Measurements from ENCODE around the gene ANKLE2. TPM values are rescaled to one million over a fixed set of nuclear protein-coding genes. Genes with fewer than 3 reads are reported as not detected.

Gene ANKLE2
- total RNA-seq, 1 experiment from 2014 or later: 80.3 TPM

DNA sequence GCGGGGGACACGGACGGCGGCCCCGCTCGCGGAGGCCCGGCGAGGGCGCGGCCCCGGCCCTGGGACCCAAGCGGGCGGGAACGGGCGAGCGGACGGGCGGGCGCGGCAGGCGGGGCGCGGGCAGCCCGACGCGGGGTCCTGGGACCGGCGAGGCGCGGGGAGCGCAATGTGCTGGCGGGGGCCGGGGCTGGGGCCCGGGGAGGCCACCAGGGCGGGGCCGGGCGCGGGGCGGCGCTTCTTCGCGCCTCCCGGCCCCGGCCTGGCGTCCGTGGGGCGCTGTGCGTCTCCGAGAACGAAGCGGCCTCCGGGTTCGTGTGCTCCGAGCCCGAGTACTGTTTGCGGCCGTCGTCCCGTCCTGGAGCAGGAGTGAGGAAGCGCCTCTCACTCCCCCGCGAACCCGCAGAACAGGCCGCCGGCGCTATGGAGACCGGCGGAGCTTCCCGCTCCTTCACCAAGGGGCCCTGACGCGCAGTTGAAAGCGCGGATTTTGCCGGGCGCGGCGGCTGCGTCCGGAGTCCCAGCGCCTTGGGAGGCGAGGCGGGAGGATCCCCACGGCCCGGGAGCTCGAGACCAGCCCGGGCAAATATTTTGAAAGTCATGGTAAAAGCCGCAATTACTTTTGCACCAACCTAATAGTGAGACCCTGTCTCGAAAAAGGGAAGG is 420 bp upstream of the ANKLE2 start:
- Histone ChIP-seq H3K27me3 (ENCODE audit: insufficient read depth, low read length) (no peaks in the 10 kb centered on the region), H2AFZ (ENCODE audit: low read length) (no peak overlapping the region), H3K27ac (ENCODE audit: insufficient read length, low read depth, low read length) (peak overlapping the region; percentile 79), H3K4me1 (ENCODE audit: insufficient read depth, low read length) (no peaks in the 10 kb centered on the region), H3K56ac (ENCODE audit: insufficient read length, low read depth, low read length) (no peak overlapping the region), H3K79me2 (ENCODE audit: insufficient read depth, low read length) (peaks cover 23% of the 10 kb centered on the region; the same call in 1 of the 2 replicates), H3K14ac (ENCODE audit: insufficient read depth, low read length) (peak overlapping the region; percentile 81), H2BK20ac (ENCODE audit: low read depth, low read length, poor library complexity, severe bottlenecking) (no peak overlapping the region), H3K79me1 (ENCODE audit: insufficient read depth, low read depth, low read length, poor library complexity, severe bottlenecking) (peaks cover 9% of the 10 kb centered on the region), H4K20me1 (ENCODE audit: control insufficient read depth, insufficient read depth, insufficient read length) (no peaks in the 10 kb centered on the region), H3K9ac (ENCODE audit: extremely low read depth, insufficient read length, low read length) (peak overlapping the region; percentile 66), H2AK5ac (ENCODE audit: insufficient read length, low read length) (no peak overlapping the region), H4K8ac (replicated peaks; ENCODE audit: insufficient read length, low read depth, low read length) (no peak overlapping the region), H4K5ac (ENCODE audit: insufficient read length, low read depth, low read length) (no peak overlapping the region), H4K91ac (ENCODE audit: insufficient read length, low read depth, low read length) (no peak overlapping the region), H3K23me2 (ENCODE audit: insufficient read length, low read depth, low read length, poor library complexity, severe bottlenecking) (peaks cover 7% of the 10 kb centered on the region), H2BK12ac (ENCODE audit: insufficient read length, low read depth, low read length) (no peak overlapping the region), H3K9me3 (ENCODE audit: control insufficient read depth, low read depth, low read length) (no peaks in the 10 kb centered on the region), H3K4me2 (ENCODE audit: insufficient read depth, insufficient read length, low read length) (peak overlapping the region; percentile 67), H3K18ac (ENCODE audit: insufficient read length, low read depth, low read length) (peak overlapping the region; percentile 77), H2BK15ac (ENCODE audit: low read depth, low read length) (no peak overlapping the region), H3K4ac (ENCODE audit: low read depth, low read length) (no peak overlapping the region; the same call in 1 of the 2 replicates), H3K23ac (ENCODE audit: insufficient read length, low read depth, low read length) (no peak overlapping the region), H2BK5ac (ENCODE audit: insufficient read length, low read length) (no peak overlapping the region), H3T11ph (ENCODE audit: low read length) (no peak overlapping the region), H2BK120ac (ENCODE audit: low read depth, low read length, poor library complexity, severe bottlenecking) (peak overlapping the region; percentile 1)
- Mint-ChIP-seq H3K27me3 (ENCODE audit: low read depth) (no peaks in the 10 kb centered on the region; the same call in 1 of the 2 replicates), H3K4me1 (peaks cover 5 to 14% of the 10 kb centered on the region in 2 experiments), H3K27ac (peak overlapping the region in 1 of 3 experiments; percentile 25; a peak in 1 of 7 replicates), H3K4me3 (peak overlapping the region; percentile 69 to 79), H3K36me3 (ENCODE audit: insufficient read depth in 1 of 3, low read depth in 3 of 3) (peaks cover 12 to 26% (median 16%) of the 10 kb centered on the region in 3 experiments; a peak in 6 of 7 replicates), H3K9me3 (peaks cover 0 to 1% of the 10 kb centered on the region in 2 experiments; a peak in 1 of 5 replicates)
- no CpG with 5 or more reads among the region's 89 CpGs for WGBS (ENCODE audit: extremely low coverage, insufficient read length, low lambda C conversion rate)
- TF ChIP-seq, protein P1, sequence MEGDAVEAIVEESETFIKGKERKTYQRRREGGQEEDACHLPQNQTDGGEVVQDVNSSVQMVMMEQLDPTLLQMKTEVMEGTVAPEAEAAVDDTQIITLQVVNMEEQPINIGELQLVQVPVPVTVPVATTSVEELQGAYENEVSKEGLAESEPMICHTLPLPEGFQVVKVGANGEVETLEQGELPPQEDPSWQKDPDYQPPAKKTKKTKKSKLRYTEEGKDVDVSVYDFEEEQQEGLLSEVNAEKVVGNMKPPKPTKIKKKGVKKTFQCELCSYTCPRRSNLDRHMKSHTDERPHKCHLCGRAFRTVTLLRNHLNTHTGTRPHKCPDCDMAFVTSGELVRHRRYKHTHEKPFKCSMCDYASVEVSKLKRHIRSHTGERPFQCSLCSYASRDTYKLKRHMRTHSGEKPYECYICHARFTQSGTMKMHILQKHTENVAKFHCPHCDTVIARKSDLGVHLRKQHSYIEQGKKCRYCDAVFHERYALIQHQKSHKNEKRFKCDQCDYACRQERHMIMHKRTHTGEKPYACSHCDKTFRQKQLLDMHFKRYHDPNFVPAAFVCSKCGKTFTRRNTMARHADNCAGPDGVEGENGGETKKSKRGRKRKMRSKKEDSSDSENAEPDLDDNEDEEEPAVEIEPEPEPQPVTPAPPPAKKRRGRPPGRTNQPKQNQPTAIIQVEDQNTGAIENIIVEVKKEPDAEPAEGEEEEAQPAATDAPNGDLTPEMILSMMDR (conservative IDR thresholded peaks at IDR 0.05): peak; percentile 32; the same call in 2 of the 3 replicates
- peak; percentile 80 for DNase-seq
